HCEC 1CT (cell line): Measurements from ENCODE around the gene REG3G.
"Not testable (repeated sequence)": the region's sequence is repeated elsewhere in the genome, so short reads cannot be mapped to it uniquely, and the experiment has no call there.

ENCODE experiments used
- DNase-seq: peaks from one replicate; pipeline ENCODE4 v3.0.0-alpha.2; 2017

REG3G gene

DNA sequence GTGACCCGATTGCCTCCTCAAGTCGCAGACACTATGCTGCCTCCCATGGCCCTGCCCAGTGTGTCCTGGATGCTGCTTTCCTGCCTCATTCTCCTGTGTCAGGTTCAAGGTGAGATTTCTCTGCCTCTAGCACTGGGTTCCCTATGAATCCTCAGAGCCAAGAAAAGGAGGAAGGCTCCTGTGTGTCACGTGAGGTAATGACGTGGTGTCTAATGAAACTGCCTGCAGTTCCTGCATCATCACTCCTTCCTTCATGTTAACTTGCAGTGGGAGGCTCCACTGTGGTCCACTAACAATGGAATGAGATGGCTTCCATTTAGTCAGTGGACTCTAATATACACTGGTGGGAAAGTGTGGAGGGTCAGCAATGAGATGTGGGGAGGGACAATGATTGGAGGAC lies 559 bp downstream of the REG3G start:
- DNase-seq, result no peak

- no peak for DNase-seq
Measured at GRCh38 chr2:79039944-79040343, 14.4 kb downstream of the REG3G start.

GRCh38 chr2:79041032-79041448 lies 15.5 kb downstream of the REG3G start:
- no peak for DNase-seq

DNA sequence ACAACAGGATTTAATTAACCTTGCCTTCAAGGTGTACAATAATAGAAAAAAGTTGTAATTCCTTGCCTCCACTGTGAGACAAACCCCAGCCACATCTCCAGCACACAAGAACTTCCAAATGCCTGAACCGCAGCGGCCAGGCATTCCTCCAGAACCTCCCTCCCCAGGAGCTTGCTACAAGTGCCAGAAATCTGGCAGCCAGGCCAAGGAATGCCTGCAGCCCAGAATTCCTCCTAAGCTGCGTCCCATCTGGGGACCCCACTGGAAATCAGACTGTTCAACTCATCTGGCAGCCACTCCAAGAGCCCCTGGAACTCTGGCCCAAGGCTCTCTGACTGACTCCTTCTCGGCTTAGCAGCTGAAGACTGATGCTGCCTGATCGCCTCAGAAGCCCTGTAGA lies 28.0 kb downstream of the REG3G start:
- DNase-seq, result not testable (repeated sequence)

DNA sequence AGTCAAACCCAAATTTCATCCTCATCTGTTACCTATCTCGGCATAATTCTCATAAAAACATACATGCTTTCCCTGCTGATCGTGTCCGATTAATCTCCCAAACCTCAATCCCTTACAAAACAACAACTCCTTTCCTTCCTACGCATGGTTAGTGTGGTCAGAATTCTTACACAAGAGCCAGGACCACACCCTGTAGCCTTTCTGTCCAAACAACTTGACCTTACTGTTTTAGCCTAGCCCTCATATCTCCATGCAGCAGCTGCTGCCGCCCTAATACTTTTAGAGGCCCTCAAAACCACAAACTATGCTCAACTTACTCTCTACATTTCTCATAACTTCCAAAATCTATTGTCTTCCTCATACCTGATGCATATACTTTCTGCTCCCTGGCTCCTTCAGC lies 29.3 kb downstream of the REG3G start:
- DNase-seq, result not testable (repeated sequence)

GRCh38 chr2:79065201-79065600 lies 39.7 kb downstream of the REG3G start:
- DNase-seq, result no peak

DNA sequence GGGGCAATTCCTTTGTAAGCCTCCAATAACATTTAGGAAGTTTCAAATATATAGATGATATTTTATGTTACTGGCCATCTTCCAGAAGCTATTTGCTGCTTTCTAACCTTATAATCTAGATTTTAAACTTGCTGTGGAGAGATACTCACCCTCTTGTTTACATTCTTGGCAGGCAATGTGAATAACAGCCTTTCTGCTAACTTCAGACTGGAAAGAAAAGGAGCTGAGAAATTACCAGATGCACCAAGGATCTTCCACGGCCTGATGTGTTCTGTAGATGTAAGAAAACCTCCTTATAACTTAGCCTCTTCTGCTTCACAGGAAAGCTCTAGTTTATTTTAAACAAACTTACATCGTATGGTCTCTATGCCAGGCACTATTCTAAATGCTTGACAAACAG lies 45.6 kb downstream of the REG3G start:
- DNase-seq, result no peak
